Measurements from ENCODE around the gene DAB1.

DNA sequence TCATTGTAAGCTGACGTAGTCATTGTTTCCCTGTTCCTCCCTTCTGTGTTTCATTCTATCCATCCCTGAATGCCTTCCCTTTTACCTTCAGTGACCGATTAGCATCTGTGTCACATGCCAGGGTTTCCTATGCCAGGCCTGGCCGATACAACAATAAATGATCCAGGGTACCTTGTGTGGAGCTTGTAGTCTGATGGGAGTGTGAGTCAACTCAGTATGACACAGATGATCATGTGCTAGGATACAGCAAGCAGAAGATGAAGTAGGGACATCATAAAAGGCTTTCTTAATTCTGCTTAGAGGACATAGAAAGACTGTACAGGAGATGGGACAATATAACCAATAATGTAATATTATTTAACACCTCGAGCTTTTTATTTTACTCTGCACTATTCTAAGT, 294.0 kb downstream of the DAB1 start:
- TF ChIP-seq, protein P1, sequence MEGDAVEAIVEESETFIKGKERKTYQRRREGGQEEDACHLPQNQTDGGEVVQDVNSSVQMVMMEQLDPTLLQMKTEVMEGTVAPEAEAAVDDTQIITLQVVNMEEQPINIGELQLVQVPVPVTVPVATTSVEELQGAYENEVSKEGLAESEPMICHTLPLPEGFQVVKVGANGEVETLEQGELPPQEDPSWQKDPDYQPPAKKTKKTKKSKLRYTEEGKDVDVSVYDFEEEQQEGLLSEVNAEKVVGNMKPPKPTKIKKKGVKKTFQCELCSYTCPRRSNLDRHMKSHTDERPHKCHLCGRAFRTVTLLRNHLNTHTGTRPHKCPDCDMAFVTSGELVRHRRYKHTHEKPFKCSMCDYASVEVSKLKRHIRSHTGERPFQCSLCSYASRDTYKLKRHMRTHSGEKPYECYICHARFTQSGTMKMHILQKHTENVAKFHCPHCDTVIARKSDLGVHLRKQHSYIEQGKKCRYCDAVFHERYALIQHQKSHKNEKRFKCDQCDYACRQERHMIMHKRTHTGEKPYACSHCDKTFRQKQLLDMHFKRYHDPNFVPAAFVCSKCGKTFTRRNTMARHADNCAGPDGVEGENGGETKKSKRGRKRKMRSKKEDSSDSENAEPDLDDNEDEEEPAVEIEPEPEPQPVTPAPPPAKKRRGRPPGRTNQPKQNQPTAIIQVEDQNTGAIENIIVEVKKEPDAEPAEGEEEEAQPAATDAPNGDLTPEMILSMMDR (IDR thresholded peaks at IDR 0.05; ENCODE audit: low read length) = no peak
- TF ChIP-seq EZH2 (IDR thresholded peaks at IDR 0.05; ENCODE audit: borderline replicate concordance, low read length) = no peak

Data from OCI-LY1 (cell line).